HepG2 (cell line): ENCODE data around the gene OTULINL. TPM values are rescaled to one million over a fixed set of nuclear protein-coding genes. Genes with fewer than 3 reads are reported as not detected.

Experiments used
- ATAC-seq: fragments of 200-7000 bp; cut with Tn5 transposase; 3 replicates; pipeline ENCODE4 v1.9.1; 2020; ENCODE audit warnings: mild to moderate bottlenecking, moderate library complexity
- BruUV-seq: library from RNA; stranded (reverse); fragments of 400-500 nt; replicated peaks from 2 replicates; lab custom pipeline; 2021; lab: Mats Ljungman, UMichigan
- CTCF ChIA-PET: fragments of 300-600 bp; formaldehyde crosslinking; extraction: SDS; loops from one replicate; lab custom pipeline; 2021; ENCODE audit warnings: low total read pairs, inconsistent platforms, low intra/inter-chr PET ratio; lab: Yijun Ruan, JAX
- POLR2A ChIA-PET: fragments of 350-600 bp; sonication (Branson Sonifier 250); formaldehyde crosslinking; loops from one replicate; lab custom pipeline; 2020; ENCODE audit warnings: antibody characterized with exemption, inconsistent platforms; lab: Yijun Ruan, JAX
- DNase-seq: peaks from one replicate; pipeline ENCODE4 v3.0.0-alpha.2; 2015; ENCODE audit warnings: low spot score
- FAIRE-seq: peaks from 3 replicates; lab custom pipeline; 2011; peaks lifted over from hg19 to GRCh38; lab: Jason Lieb, UNC
- H2AFZ ChIP-seq: one replicate; pipeline ENCODE4 v1.6.1; 2011; ENCODE audit warnings: low read length, inconsistent platforms
- H3K27ac ChIP-seq: fragments of 300-600 bp; 3 replicates; pipeline ENCODE4 v1.8.0; 2011; ENCODE audit warnings: mixed run types, mild to moderate bottlenecking, mixed read lengths, low read length, inconsistent platforms; ENCODE audit not compliant: insufficient read depth; ENCODE audit errors: extremely low read length
- H3K27me3 ChIP-seq, 2 experiments: fragments of 200-600 bp in 1 of 2; 2 replicates in 1 of 2; 3 replicates in 1 of 2; pipeline versions ENCODE4 v1.6.0 to v1.8.0; 2011; ENCODE audit warnings: low read length in 2 of 2, mild to moderate bottlenecking in 2 of 2, moderate library complexity in 2 of 2, inconsistent platforms in 1 of 2; ENCODE audit not compliant: insufficient read depth in 2 of 2, control insufficient read depth in 1 of 2
- H3K36me3 ChIP-seq, 2 experiments: fragments of 200-600 bp in 1 of 2; replicated peaks in 1 of 2; 2 replicates in 1 of 2; 3 replicates in 1 of 2; pipeline versions ENCODE4 v1.5.1 to v1.8.0; 2011; ENCODE audit warnings: low read length in 2 of 2, inconsistent platforms in 1 of 2; ENCODE audit not compliant: insufficient read depth in 2 of 2, control insufficient read depth in 1 of 2
- H3K4me1 ChIP-seq: 2 replicates; pipeline ENCODE4 v1.5.1; 2012; ENCODE audit warnings: low read length, inconsistent platforms; ENCODE audit not compliant: insufficient read depth
- H3K4me2 ChIP-seq: 2 replicates; pipeline ENCODE4 v1.6.0; 2011; ENCODE audit warnings: low read depth, low read length, inconsistent platforms
- H3K4me3 ChIP-seq, 3 experiments: fragments of 200-600 bp in 1 of 3; sonication (generic), shearing (Covaris generic) in 1 of 3; replicated peaks in 1 of 3; 2 replicates each; pipeline ENCODE4 v1.5.1; 2011 to 2016; ENCODE audit warnings: low read length in 3 of 3, inconsistent platforms in 2 of 3, low read depth in 2 of 3, mild to moderate bottlenecking in 2 of 3, control low read depth in 1 of 3, mixed read lengths in 1 of 3; ENCODE audit not compliant: insufficient read depth in 1 of 3
- H3K79me2 ChIP-seq: one replicate; pipeline ENCODE4 v1.6.1; 2011; ENCODE audit warnings: low read length, inconsistent platforms; ENCODE audit not compliant: insufficient read depth
- H3K9ac ChIP-seq: 2 replicates; pipeline ENCODE4 v1.6.0; 2011; ENCODE audit warnings: mild to moderate bottlenecking, low read depth, low read length, inconsistent platforms; ENCODE audit not compliant: insufficient read depth
- H3K9me3 ChIP-seq: 2 replicates; pipeline ENCODE4 v1.5.1; 2012; ENCODE audit warnings: mild to moderate bottlenecking, low read length
- H4K20me1 ChIP-seq: 2 replicates; pipeline ENCODE4 v1.6.0; 2011; ENCODE audit warnings: inconsistent platforms, mild to moderate bottlenecking, low read length, moderate library complexity; ENCODE audit not compliant: insufficient read depth
- ATM ChIP-seq: fragments of 450-650 bp; IDR thresholded peaks from 2 replicates; pipeline ENCODE4 v1.7.1; 2017; ENCODE audit warnings: mild to moderate bottlenecking, borderline replicate concordance
- BHLHE40 ChIP-seq: IDR thresholded peaks from 2 replicates; pipeline ENCODE4 v1.6.1; 2011; ENCODE audit warnings: low read length, improper control_type of control experiment
- DR1 ChIP-seq: sonication (generic); formaldehyde crosslinking; IDR thresholded peaks from 2 replicates; pipeline ENCODE4 v1.8.0; 2021; ENCODE audit warnings: mild to moderate bottlenecking, missing genetic modification reagents, inconsistent platforms
- HNRNPUL1 ChIP-seq: fragments of 200-400 bp; formaldehyde crosslinking; IDR thresholded peaks from 2 replicates; pipeline ENCODE4 v1.6.1; 2017; ENCODE audit warnings: low read depth, mild to moderate bottlenecking, low read length, moderate library complexity
- HOXA5 ChIP-seq: sonication (generic); formaldehyde crosslinking; IDR thresholded peaks from 2 replicates; pipeline ENCODE4 v1.4.0; 2020; ENCODE audit warnings: missing genetic modification reagents
- JARID2 ChIP-seq: sonication (generic); formaldehyde crosslinking; IDR thresholded peaks from 2 replicates; pipeline ENCODE4 v1.8.1; 2023; ENCODE audit warnings: missing genetic modification reagents, inconsistent platforms; ENCODE audit not compliant: insufficient replicate concordance
- KAT2B ChIP-seq: fragments of 150-350 bp; IDR thresholded peaks from 2 replicates; pipeline ENCODE4 v1.6.1; 2014; ENCODE audit warnings: low read depth, low read length, borderline replicate concordance
- PAWR ChIP-seq: sonication (generic); formaldehyde crosslinking; IDR thresholded peaks from 2 replicates; pipeline ENCODE4 v1.4.0; 2020; ENCODE audit warnings: missing genetic modification reagents, mild to moderate bottlenecking, borderline replicate concordance
- TAF1 ChIP-seq: sonication (generic); formaldehyde crosslinking; IDR thresholded peaks from 2 replicates; pipeline ENCODE4 v1.4.0; 2020; ENCODE audit warnings: missing genetic modification reagents
- TCF7 ChIP-seq: sonication (generic); IDR thresholded peaks from 2 replicates; pipeline ENCODE4 v1.6.1; 2016; ENCODE audit warnings: antibody characterized with exemption, low read depth
- ZKSCAN8 ChIP-seq: IDR thresholded peaks from 2 replicates; pipeline ENCODE4 v1.6.1; 2016; ENCODE audit warnings: borderline replicate concordance, missing genetic modification reagents, missing compliant biosample characterization
- ZNF530 ChIP-seq: sonication (generic); formaldehyde crosslinking; IDR thresholded peaks from 2 replicates; pipeline ENCODE4 v1.5.0; 2020; ENCODE audit warnings: low read depth, mild to moderate bottlenecking, missing genetic modification reagents
- ZNF556 ChIP-seq: sonication (generic); formaldehyde crosslinking; IDR thresholded peaks from 2 replicates; pipeline ENCODE4 v1.4.0; 2020; ENCODE audit warnings: mild to moderate bottlenecking, missing genetic modification reagents, borderline replicate concordance
- ZNF615 ChIP-seq: sonication (generic); formaldehyde crosslinking; IDR thresholded peaks from 2 replicates; pipeline ENCODE4 v1.5.0; 2020; ENCODE audit warnings: mild to moderate bottlenecking, missing genetic modification reagents, borderline replicate concordance
- ZNF660 ChIP-seq: sonication (generic); formaldehyde crosslinking; IDR thresholded peaks from 2 replicates; pipeline ENCODE4 v1.5.1; 2020; ENCODE audit warnings: mild to moderate bottlenecking, low read depth, missing genetic modification reagents, borderline replicate concordance
- ZNF747 ChIP-seq: sonication (generic); formaldehyde crosslinking; IDR thresholded peaks from 2 replicates; pipeline ENCODE4 v1.8.1; 2023; ENCODE audit warnings: missing genetic modification reagents, mild to moderate bottlenecking, borderline replicate concordance
- ZSCAN12 ChIP-seq: sonication (generic); formaldehyde crosslinking; IDR thresholded peaks from 2 replicates; pipeline ENCODE4 v1.9.0; 2021; ENCODE audit warnings: mild to moderate bottlenecking, missing genetic modification reagents
- WGBS: methylation state at CpG from one replicate; pipeline ENCODE4 v1.1.6; 2017; ENCODE audit warnings: low lambda C conversion rate; 5-methylcytosine and 5-hydroxymethylcytosine counted together
- in situ Hi-C: cut with HindIII; loops from 2 replicates; pipeline ENCODE4 v1.10.0; 2017; ENCODE audit warnings: low pct_unique_long_range_greater_than_20kb; ENCODE audit not compliant: extremely low pct_ligation_motif_present
- intact Hi-C: fragments of 100-400 bp; cut with micrococcal nuclease; formaldehyde crosslinking; loops from one replicate; pipeline ENCODE4 v1.10.0; 2022; ENCODE audit not compliant: unreplicated experiment
- polyA plus RNA-seq, 8 experiments: library from polyadenylated mRNA; depleted of rRNA in 3 of 8; stranded (reverse) in 7 of 8; unstranded in 1 of 8; fragments of >200 nt; fragmentation: Illumina TruSeq in 4 of 8; extraction: Trizol in 4 of 8; gene quantifications; 2 replicates each; pipeline versions ENCODE4 v1.2.1 to v1.2.3, GENCODE V29; 2011 to 2016; ENCODE audit warnings: low read depth in 4 of 8, missing spikeins in 1 of 8, mixed read lengths in 1 of 8; ENCODE audit not compliant: insufficient read depth in 1 of 8
- total RNA-seq, 5 experiments: library from RNA; depleted of rRNA; stranded (reverse); fragments of >200 nt; fragmentation: Illumina TruSeq; extraction: Trizol; gene quantifications; 2 replicates each; pipeline ENCODE4 v1.2.3, GENCODE V29; 2016; ENCODE audit warnings: low read depth in 1 of 5
- TF ChIP-seq, protein P1 (sequence below): IDR thresholded peaks from 2 replicates; pipeline ENCODE4 v1.6.1; 2012; ENCODE audit warnings: inconsistent platforms
- TF ChIP-seq, protein P2 (sequence below): sonication (generic); formaldehyde crosslinking; IDR thresholded peaks from 2 replicates; pipeline ENCODE4 v1.4.0; 2020; ENCODE audit warnings: missing genetic modification reagents
- TF ChIP-seq, protein P3 (sequence below): IDR thresholded peaks from 2 replicates; pipeline ENCODE4 v1.6.1; 2016; ENCODE audit warnings: missing genetic modification reagents, missing compliant biosample characterization

OTULINL gene
- total and polyA plus RNA-seq, 2 of the 13 experiments (the other 11 are each of a cell fraction or from before 2014, with no cell fraction given) = 0.04 to 0.40 TPM

DNA sequence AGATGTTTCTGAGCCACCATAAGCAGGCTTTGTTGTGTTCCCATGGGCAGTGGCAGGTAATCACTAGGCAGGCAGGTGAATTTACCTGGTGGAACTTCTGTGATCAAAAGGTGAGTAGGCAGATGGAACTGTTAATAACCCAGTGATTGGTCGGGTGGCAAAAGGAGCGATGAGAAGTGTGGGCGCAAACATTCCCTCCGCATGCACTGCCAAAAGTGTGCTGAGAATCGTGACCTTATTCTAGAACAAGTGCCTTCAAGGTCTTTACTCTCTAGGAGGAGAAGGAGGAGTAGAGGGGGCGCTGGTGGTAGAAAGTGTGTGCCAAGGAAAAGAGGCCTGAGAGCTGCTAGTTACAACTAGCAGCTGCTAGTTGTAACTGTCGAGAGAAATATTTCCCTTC is 3.3 kb downstream of the OTULINL start:
- no peak for DNase-seq
- Histone ChIP-seq H3K79me2 (no peaks in the 10 kb centered on the region), H3K4me2 (no peak overlapping the region), H3K9me3 (no peaks in the 10 kb centered on the region), H4K20me1 (no peaks in the 10 kb centered on the region)
- 71% methylated on average over 7 of the region's 7 CpGs for WGBS
- no TSS peak for BruUV-seq
- POLR2A ChIA-PET = no interaction called here
- in situ Hi-C loops = no loop called here
- FAIRE-seq = no peak
- TF ChIP-seq ZNF660 (no peak), ZNF747 (CRISPR knock-in tag) (no peak), KAT2B (no peak), ZNF615 (CRISPR knock-in tag) (no peak), JARID2 (CRISPR knock-in tag) (no peak), PAWR (CRISPR knock-in tag) (no peak), BHLHE40 (no peak), ZNF530 (CRISPR knock-in tag) (no peak), ZSCAN12 (CRISPR knock-in tag) (no peak), HOXA5 (no peak), TCF7 (no peak), ZKSCAN8 (no peak), TAF1 (CRISPR knock-in tag) (no peak), ZNF556 (CRISPR knock-in tag) (no peak), HNRNPUL1 (no peak), DR1 (CRISPR knock-in tag) (no peak), ATM (no peak)
- TF ChIP-seq, protein P1, sequence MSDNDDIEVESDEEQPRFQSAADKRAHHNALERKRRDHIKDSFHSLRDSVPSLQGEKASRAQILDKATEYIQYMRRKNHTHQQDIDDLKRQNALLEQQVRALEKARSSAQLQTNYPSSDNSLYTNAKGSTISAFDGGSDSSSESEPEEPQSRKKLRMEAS = no peak
- TF ChIP-seq, protein P2, sequence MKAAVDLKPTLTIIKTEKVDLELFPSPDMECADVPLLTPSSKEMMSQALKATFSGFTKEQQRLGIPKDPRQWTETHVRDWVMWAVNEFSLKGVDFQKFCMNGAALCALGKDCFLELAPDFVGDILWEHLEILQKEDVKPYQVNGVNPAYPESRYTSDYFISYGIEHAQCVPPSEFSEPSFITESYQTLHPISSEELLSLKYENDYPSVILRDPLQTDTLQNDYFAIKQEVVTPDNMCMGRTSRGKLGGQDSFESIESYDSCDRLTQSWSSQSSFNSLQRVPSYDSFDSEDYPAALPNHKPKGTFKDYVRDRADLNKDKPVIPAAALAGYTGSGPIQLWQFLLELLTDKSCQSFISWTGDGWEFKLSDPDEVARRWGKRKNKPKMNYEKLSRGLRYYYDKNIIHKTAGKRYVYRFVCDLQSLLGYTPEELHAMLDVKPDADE (CRISPR knock-in tag) = no peak
- TF ChIP-seq, protein P3, sequence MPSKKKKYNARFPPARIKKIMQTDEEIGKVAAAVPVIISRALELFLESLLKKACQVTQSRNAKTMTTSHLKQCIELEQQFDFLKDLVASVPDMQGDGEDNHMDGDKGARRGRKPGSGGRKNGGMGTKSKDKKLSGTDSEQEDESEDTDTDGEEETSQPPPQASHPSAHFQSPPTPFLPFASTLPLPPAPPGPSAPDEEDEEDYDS = no peak
- TF ChIP-seq, all 625 proteins: peak for 0
- CTCF ChIA-PET = no interaction called here
- intact Hi-C loops = no loop called here
- H3K27ac ChIP-seq = no peak overlapping the region
- peaks cover 7 to 45% of the 10 kb centered on the region in 2 experiments for H3K27me3 ChIP-seq
- no peak for ATAC-seq
- no peak overlapping the region for H3K4me3 ChIP-seq
- H3K9ac ChIP-seq = no peak overlapping the region
- H3K36me3 ChIP-seq = no peaks in the 10 kb centered on the region
- no peak overlapping the region for H2AFZ ChIP-seq
- H3K4me1 ChIP-seq = peaks cover 27% of the 10 kb centered on the region
